HepG2 (cell line): ENCODE results near the gene SOCS1. TPM values are rescaled to one million over a fixed set of nuclear protein-coding genes. Genes with fewer than 3 reads are reported as not detected.

Experiments
- ATAD3A ChIP-seq: sonication (generic); formaldehyde crosslinking; IDR thresholded peaks from 2 replicates; pipeline ENCODE4 v1.4.0; 2020; ENCODE audit warnings: missing genetic modification reagents
- BCLAF1 ChIP-seq: fragments of 450-650 bp; IDR thresholded peaks from 2 replicates; pipeline ENCODE4 v1.6.1; 2017; ENCODE audit warnings: mild to moderate bottlenecking
- HNRNPK ChIP-seq: fragments of 200-400 bp; formaldehyde crosslinking; IDR thresholded peaks from 2 replicates; pipeline ENCODE4 v1.6.1; 2018; ENCODE audit warnings: low read length, low read depth, moderate library complexity, mild to moderate bottlenecking; ENCODE audit not compliant: poor library complexity, severe bottlenecking
- MXD4 ChIP-seq: IDR thresholded peaks from 2 replicates; pipeline ENCODE4 v1.6.1; 2016; ENCODE audit warnings: mild to moderate bottlenecking, missing biosample characterization, missing genetic modification reagents
- NCOR1 ChIP-seq: fragments of 200-600 bp; sonication (generic); IDR thresholded peaks from 2 replicates; pipeline ENCODE4 v1.7.0; 2017; ENCODE audit warnings: antibody characterized with exemption, low read length, borderline replicate concordance
- NFYB ChIP-seq: sonication (generic); formaldehyde crosslinking; IDR thresholded peaks from 2 replicates; pipeline ENCODE4 v1.4.0; 2020; ENCODE audit warnings: missing genetic modification reagents
- REXO4 ChIP-seq: sonication (generic); formaldehyde crosslinking; IDR thresholded peaks from 2 replicates; pipeline ENCODE4 v1.8.0; 2022; ENCODE audit warnings: missing genetic modification reagents, mild to moderate bottlenecking, borderline replicate concordance
- TAF15 ChIP-seq: fragments of 200-400 bp; formaldehyde crosslinking; IDR thresholded peaks from one replicate; pipeline ENCODE4 v1.6.1; 2018; ENCODE audit warnings: mild to moderate bottlenecking, low read depth, low read length; ENCODE audit not compliant: poor library complexity, severe bottlenecking
- TCF7L2 ChIP-seq: IDR thresholded peaks from 2 replicates; pipeline ENCODE4 v1.6.1; 2011; ENCODE audit warnings: mild to moderate bottlenecking, low read depth, low read length, moderate library complexity
- U2AF2 ChIP-seq: fragments of 200-400 bp; formaldehyde crosslinking; IDR thresholded peaks from 2 replicates; pipeline ENCODE4 v1.6.1; 2017; ENCODE audit warnings: low read depth, mild to moderate bottlenecking, low read length
- ZBTB43 ChIP-seq: sonication (generic); formaldehyde crosslinking; conservative IDR thresholded peaks from 2 replicates; pipeline ENCODE4 v1.4.0; 2020; ENCODE audit warnings: missing genetic modification reagents
- ZFP62 ChIP-seq: sonication (generic); formaldehyde crosslinking; IDR thresholded peaks from 2 replicates; pipeline ENCODE4 v1.4.0; 2020; ENCODE audit warnings: missing genetic modification reagents
- ZNF230 ChIP-seq: sonication (generic); formaldehyde crosslinking; IDR thresholded peaks from 2 replicates; pipeline ENCODE4 v1.4.0; 2020; ENCODE audit warnings: mild to moderate bottlenecking, missing genetic modification reagents
- ZNF264 ChIP-seq: sonication (generic); formaldehyde crosslinking; IDR thresholded peaks from 2 replicates; pipeline ENCODE4 v1.4.0; 2020; ENCODE audit warnings: missing genetic modification reagents
- ZNF354B ChIP-seq: sonication (generic); formaldehyde crosslinking; IDR thresholded peaks from 2 replicates; pipeline ENCODE4 v1.8.0; 2022; ENCODE audit warnings: mild to moderate bottlenecking, missing genetic modification reagents
- ZNF558 ChIP-seq: sonication (generic); formaldehyde crosslinking; IDR thresholded peaks from 2 replicates; pipeline ENCODE4 v1.9.0; 2022; ENCODE audit warnings: mild to moderate bottlenecking, missing genetic modification reagents, borderline replicate concordance
- ZNF713 ChIP-seq: sonication (generic); formaldehyde crosslinking; IDR thresholded peaks from 2 replicates; pipeline ENCODE4 v1.4.0; 2020; ENCODE audit warnings: mild to moderate bottlenecking, missing genetic modification reagents
- ZNF841 ChIP-seq: sonication (generic); formaldehyde crosslinking; IDR thresholded peaks from 2 replicates; pipeline ENCODE4 v1.8.1; 2023; ENCODE audit warnings: missing genetic modification reagents, borderline replicate concordance
- polyA plus RNA-seq, 8 experiments: library from polyadenylated mRNA; depleted of rRNA in 3 of 8; stranded (reverse) in 7 of 8; unstranded in 1 of 8; fragments of >200 nt; fragmentation: Illumina TruSeq in 4 of 8; extraction: Trizol in 4 of 8; gene quantifications; 2 replicates each; pipeline versions ENCODE4 v1.2.1 to v1.2.3, GENCODE V29; 2011 to 2016; ENCODE audit warnings: low read depth in 4 of 8, missing spikeins in 1 of 8, mixed read lengths in 1 of 8; ENCODE audit not compliant: insufficient read depth in 1 of 8
- total RNA-seq, 5 experiments: library from RNA; depleted of rRNA; stranded (reverse); fragments of >200 nt; fragmentation: Illumina TruSeq; extraction: Trizol; gene quantifications; 2 replicates each; pipeline ENCODE4 v1.2.3, GENCODE V29; 2016; ENCODE audit warnings: low read depth in 1 of 5
- TF ChIP-seq, protein P1 (sequence below): sonication (generic); formaldehyde crosslinking; IDR thresholded peaks from 2 replicates; pipeline ENCODE4 v1.4.0; 2020; ENCODE audit warnings: missing genetic modification reagents, borderline replicate concordance
- TF ChIP-seq, protein P2 (sequence below): sonication (generic); formaldehyde crosslinking; IDR thresholded peaks from 2 replicates; pipeline ENCODE4 v1.4.0; 2020; ENCODE audit warnings: missing genetic modification reagents
- TF ChIP-seq, protein P3 (sequence below): sonication (generic); formaldehyde crosslinking; IDR thresholded peaks from 2 replicates; pipeline ENCODE4 v1.4.0; 2020; ENCODE audit warnings: missing genetic modification reagents, low read depth, mild to moderate bottlenecking, borderline replicate concordance

The SOCS1 gene
- total and polyA plus RNA-seq, 2 of the 13 experiments (the other 11 are each of a cell fraction or from before 2014, with no cell fraction given) = 5.3 to 6.3 TPM

GRCh38 chr16:11273721-11274324 is 17.8 kb upstream of the SOCS1 start (continued):
- TF ChIP-seq, protein P1, sequence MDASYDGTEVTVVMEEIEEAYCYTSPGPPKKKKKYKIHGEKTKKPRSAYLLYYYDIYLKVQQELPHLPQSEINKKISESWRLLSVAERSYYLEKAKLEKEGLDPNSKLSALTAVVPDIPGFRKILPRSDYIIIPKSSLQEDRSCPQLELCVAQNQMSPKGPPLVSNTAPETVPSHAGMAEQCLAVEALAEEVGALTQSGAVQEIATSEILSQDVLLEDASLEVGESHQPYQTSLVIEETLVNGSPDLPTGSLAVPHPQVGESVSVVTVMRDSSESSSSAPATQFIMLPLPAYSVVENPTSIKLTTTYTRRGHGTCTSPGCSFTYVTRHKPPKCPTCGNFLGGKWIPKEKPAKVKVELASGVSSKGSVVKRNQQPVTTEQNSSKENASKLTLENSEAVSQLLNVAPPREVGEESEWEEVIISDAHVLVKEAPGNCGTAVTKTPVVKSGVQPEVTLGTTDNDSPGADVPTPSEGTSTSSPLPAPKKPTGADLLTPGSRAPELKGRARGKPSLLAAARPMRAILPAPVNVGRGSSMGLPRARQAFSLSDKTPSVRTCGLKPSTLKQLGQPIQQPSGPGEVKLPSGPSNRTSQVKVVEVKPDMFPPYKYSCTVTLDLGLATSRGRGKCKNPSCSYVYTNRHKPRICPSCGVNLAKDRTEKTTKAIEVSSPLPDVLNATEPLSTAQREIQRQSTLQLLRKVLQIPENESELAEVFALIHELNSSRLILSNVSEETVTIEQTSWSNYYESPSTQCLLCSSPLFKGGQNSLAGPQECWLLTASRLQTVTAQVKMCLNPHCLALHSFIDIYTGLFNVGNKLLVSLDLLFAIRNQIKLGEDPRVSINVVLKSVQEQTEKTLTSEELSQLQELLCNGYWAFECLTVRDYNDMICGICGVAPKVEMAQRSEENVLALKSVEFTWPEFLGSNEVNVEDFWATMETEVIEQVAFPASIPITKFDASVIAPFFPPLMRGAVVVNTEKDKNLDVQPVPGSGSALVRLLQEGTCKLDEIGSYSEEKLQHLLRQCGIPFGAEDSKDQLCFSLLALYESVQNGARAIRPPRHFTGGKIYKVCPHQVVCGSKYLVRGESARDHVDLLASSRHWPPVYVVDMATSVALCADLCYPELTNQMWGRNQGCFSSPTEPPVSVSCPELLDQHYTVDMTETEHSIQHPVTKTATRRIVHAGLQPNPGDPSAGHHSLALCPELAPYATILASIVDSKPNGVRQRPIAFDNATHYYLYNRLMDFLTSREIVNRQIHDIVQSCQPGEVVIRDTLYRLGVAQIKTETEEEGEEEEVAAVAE = no peak
- TF ChIP-seq MXD4 (no peak), ZNF230 (CRISPR knock-in tag) (0 out of 2 replicates have a peak, but pooled peaks have one; percentile 19), ZNF354B (CRISPR knock-in tag) (no peak), ZFP62 (no peak), NCOR1 (peak; percentile 26; the same call in 1 of the 2 replicates), TCF7L2 (no peak), ATAD3A (CRISPR knock-in tag) (no peak), ZNF713 (CRISPR knock-in tag) (no peak), NFYB (CRISPR knock-in tag) (no peak), HNRNPK (no peak), ZBTB43 (CRISPR knock-in tag) (no peak), TAF15 (no peak), ZNF558 (no peak), ZNF841 (CRISPR knock-in tag) (no peak), REXO4 (CRISPR knock-in tag) (no peak), U2AF2 (no peak), ZNF264 (no peak), BCLAF1 (no peak)
- TF ChIP-seq, protein P2, sequence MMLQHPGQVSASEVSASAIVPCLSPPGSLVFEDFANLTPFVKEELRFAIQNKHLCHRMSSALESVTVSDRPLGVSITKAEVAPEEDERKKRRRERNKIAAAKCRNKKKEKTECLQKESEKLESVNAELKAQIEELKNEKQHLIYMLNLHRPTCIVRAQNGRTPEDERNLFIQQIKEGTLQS (CRISPR knock-in tag) = no peak
- TF ChIP-seq, protein P3, sequence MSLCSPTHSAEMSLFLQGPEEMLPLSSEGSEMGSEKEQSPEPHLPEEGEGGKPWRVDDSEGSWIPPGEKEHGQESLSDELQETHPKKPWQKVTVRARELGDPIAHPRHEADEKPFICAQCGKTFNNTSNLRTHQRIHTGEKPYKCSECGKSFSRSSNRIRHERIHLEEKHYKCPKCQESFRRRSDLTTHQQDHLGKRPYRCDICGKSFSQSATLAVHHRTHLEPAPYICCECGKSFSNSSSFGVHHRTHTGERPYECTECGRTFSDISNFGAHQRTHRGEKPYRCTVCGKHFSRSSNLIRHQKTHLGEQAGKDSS (CRISPR knock-in tag) = no peak
